Psoas muscle (tissue), 8 donors: ENCODE results near the gene TOR3A. TPM values are rescaled to one million over a fixed set of nuclear protein-coding genes. Genes with fewer than 3 reads are reported as not detected.
"Not testable (repeated sequence)": the region's sequence is repeated elsewhere in the genome, so short reads cannot be mapped to it uniquely, and the experiment has no call there.

Experiments used
- ATAC-seq, 4 donors: fragments of 200-7000 bp; cut with Tn5 transposase; one replicate each; pipeline ENCODE4 v1.9.1; 2020; ENCODE audit warnings: moderate library complexity in 3 of 4, mild to moderate bottlenecking in 2 of 4
- DNase-seq, 2 donors: peaks; one replicate each; pipeline ENCODE4 v3.0.0-alpha.2; 2020
- H3K27ac ChIP-seq: fragments of 200-600 bp; one replicate; pipeline ENCODE4 v1.8.0; 2022
- H3K27me3 ChIP-seq, 3 donors: fragments of 200-600 bp in 1 of 3; one replicate each; pipeline versions ENCODE4 v1.6.1 to v1.8.0; 2013 to 2022; ENCODE audit warnings: low read length in 2 of 3, mild to moderate bottlenecking in 2 of 3, moderate library complexity in 1 of 3; ENCODE audit not compliant: insufficient read depth in 3 of 3
- H3K36me3 ChIP-seq, 2 donors: fragments of 200-600 bp in 1 of 2; one replicate each; pipeline versions ENCODE4 v1.6.1 to v1.8.0; 2013 to 2022; ENCODE audit warnings: low read depth in 1 of 2, mild to moderate bottlenecking in 1 of 2, moderate library complexity in 1 of 2; ENCODE audit not compliant: insufficient read depth in 1 of 2
- H3K4me1 ChIP-seq: fragments of 200-600 bp; one replicate; pipeline ENCODE4 v1.8.0; 2022
- H3K4me3 ChIP-seq: fragments of 200-600 bp; one replicate; pipeline ENCODE4 v1.8.0; 2022; ENCODE audit warnings: mild to moderate bottlenecking
- H3K9me3 ChIP-seq: fragments of 200-600 bp; one replicate; pipeline ENCODE4 v1.8.0; 2022
- CTCF ChIP-seq: fragments of 200-600 bp; IDR thresholded peaks from one replicate; pipeline ENCODE4 v1.8.0; 2022; ENCODE audit warnings: antibody characterized with exemption
- WGBS, 3 donors: extraction: QIAGEN DNeasy Blood & Tissue Kit; methylation state at CpG; one replicate each; pipeline versions ENCODE4 v1.1.6 to v1.1.7; 2013; 5-methylcytosine and 5-hydroxymethylcytosine counted together
- intact Hi-C, 2 donors: fragments of 100-400 bp; cut with DNase I; formaldehyde crosslinking; loops; one replicate each; pipeline versions ENCODE4 v1.11.0 to v1.14.2; 2022
- polyA plus RNA-seq, 3 donors: library from polyadenylated mRNA; stranded (reverse); fragments of 200-250 nt; gene quantifications; one replicate each; pipeline ENCODE4 v1.2.3, GENCODE V29; 2013
- total RNA-seq, 4 donors: library from RNA; stranded (reverse); fragmentation: NEBNext Ultra II Directional in 2 of 4; extraction: Animal tissue kit (Norgen Biotek cat#: 25700) in 2 of 4; gene quantifications; one replicate each; pipeline versions ENCODE4 v1.2.1 to v1.2.4, GENCODE V29; 2021 to 2023
- donor health status: healthy with polysubstance abuse.
- donor health status: DM: no; HTN: no; CAD: no; lungs with moderate emphysema.
- donor health status: Bipolar disorder and iron deficiency.
- donor health status: healthy.
- donor health status: DM: yes; HTN: yes; CAD: no.
- donor health status: DM: no; HTN: no; CAD: no.
- donor health status: DM: no; HTN: no; CAD: no.
- donor health status: DM: yes; HTN: yes; CAD: no.

TOR3A gene
- total and polyA plus RNA-seq, 7 donors: 13.5 to 36.0 (median 23.0) TPM

GRCh38 chr1:179038528-179039281, 43.2 kb upstream of the TOR3A start:
- no peaks in the 10 kb centered on the region for H3K9me3 ChIP-seq
- intact Hi-C loops: loop anchor here in 1 of 2 donors (5.0 kb wide), 1 partner anchor 39 kb away; no protein-coding TSS in a partner anchor
- H3K27me3 ChIP-seq: no peaks in the 10 kb centered on the region
- H3K4me3 ChIP-seq: no peak overlapping the region
- DNase-seq (no peak), ATAC-seq (no peak)
- TF ChIP-seq CTCF: no peak
- H3K27ac ChIP-seq: no peak overlapping the region
- peaks cover 35% of the 10 kb centered on the region for H3K4me1 ChIP-seq
- WGBS, 3 donors: 23 to 39% (median 26%) methylated on average over 1 of the region's 1 CpG
- H3K36me3 ChIP-seq: no peaks in the 10 kb centered on the region

- ATAC-seq, H3K4me3 ChIP-seq, H3K9me3 ChIP-seq, DNase-seq, H3K36me3 ChIP-seq, H3K27me3 ChIP-seq, H3K27ac ChIP-seq: not testable (repeated sequence)
- H3K4me1 ChIP-seq: peaks cover 25% of the 10 kb centered on the region
- 84 to 89% (median 85%) methylated on average over 6 of the region's 9 CpGs for WGBS, 3 donors
- intact Hi-C loops: loop anchor here in 1 of 2 donors (5.0 kb wide), 1 partner anchor 38 kb away; no protein-coding TSS in a partner anchor
Observed at GRCh38 chr1:179039502-179040174, 42.2 kb upstream of the TOR3A start.

- H3K9me3 ChIP-seq, H3K27me3 ChIP-seq, H3K27ac ChIP-seq, H3K36me3 ChIP-seq, intact Hi-C loops, ATAC-seq, DNase-seq, H3K4me3 ChIP-seq: not testable (repeated sequence)
- H3K4me1 ChIP-seq: peaks cover 20% of the 10 kb centered on the region
- 90 to 97% (median 95%) methylated on average over 14 to 26 of the region's 27 CpGs for WGBS, 3 donors
Observed at GRCh38 chr1:179040175-179040551, 41.7 kb upstream of the TOR3A start.

GRCh38 chr1:179042087-179042486, 39.8 kb upstream of the TOR3A start:
- no peak for DNase-seq
- H3K36me3 ChIP-seq: no peaks in the 10 kb centered on the region
- H3K4me3 ChIP-seq: no peak overlapping the region
- H3K9me3 ChIP-seq: no peaks in the 10 kb centered on the region
- intact Hi-C loops: no loop called here
- no peaks in the 10 kb centered on the region for H3K27me3 ChIP-seq
- TF ChIP-seq CTCF: no peak
- H3K27ac ChIP-seq: no peak overlapping the region
- no peak for ATAC-seq
- H3K4me1 ChIP-seq: peaks cover 15% of the 10 kb centered on the region
- WGBS, 3 donors: 89 to 94% (median 92%) methylated on average over 8 of the region's 8 CpGs

- 92 to 99% (median 98%) methylated on average over 5 of the region's 5 CpGs for WGBS, 3 donors
Observed at GRCh38 chr1:179042700-179043099, 39.2 kb upstream of the TOR3A start.

More at GRCh38 chr1:179042700-179043099, 39.2 kb upstream of the TOR3A start:
- no peak for DNase-seq
- Histone ChIP-seq H3K36me3 (no peaks in the 10 kb centered on the region), H3K27me3 (no peaks in the 10 kb centered on the region), H3K4me1 (peaks cover 20% of the 10 kb centered on the region), H3K9me3 (no peaks in the 10 kb centered on the region), H3K4me3 (no peak overlapping the region), H3K27ac (no peak overlapping the region)
- no peak for ATAC-seq
- intact Hi-C loops: no loop called here
- TF ChIP-seq CTCF: no peak
